WI38 (cell line): ENCODE data around the gene STXBP6.

Source experiments
- H3K4me3 ChIP-seq: 2 replicates; pipeline ENCODE4 v1.5.1; 2011; ENCODE audit warnings: low read depth, mild to moderate bottlenecking, control low read depth, low read length
- TF ChIP-seq, protein P1 (sequence below): IDR thresholded peaks from 2 replicates; pipeline ENCODE4 v1.5.1; 2012; ENCODE audit warnings: low read depth, mild to moderate bottlenecking, control low read depth, low read length

Gene STXBP6

GRCh38 chr14:24927809-24928208 is 122.1 kb downstream of the STXBP6 start:
- no peak overlapping the region for H3K4me3 ChIP-seq
- TF ChIP-seq, protein P1, sequence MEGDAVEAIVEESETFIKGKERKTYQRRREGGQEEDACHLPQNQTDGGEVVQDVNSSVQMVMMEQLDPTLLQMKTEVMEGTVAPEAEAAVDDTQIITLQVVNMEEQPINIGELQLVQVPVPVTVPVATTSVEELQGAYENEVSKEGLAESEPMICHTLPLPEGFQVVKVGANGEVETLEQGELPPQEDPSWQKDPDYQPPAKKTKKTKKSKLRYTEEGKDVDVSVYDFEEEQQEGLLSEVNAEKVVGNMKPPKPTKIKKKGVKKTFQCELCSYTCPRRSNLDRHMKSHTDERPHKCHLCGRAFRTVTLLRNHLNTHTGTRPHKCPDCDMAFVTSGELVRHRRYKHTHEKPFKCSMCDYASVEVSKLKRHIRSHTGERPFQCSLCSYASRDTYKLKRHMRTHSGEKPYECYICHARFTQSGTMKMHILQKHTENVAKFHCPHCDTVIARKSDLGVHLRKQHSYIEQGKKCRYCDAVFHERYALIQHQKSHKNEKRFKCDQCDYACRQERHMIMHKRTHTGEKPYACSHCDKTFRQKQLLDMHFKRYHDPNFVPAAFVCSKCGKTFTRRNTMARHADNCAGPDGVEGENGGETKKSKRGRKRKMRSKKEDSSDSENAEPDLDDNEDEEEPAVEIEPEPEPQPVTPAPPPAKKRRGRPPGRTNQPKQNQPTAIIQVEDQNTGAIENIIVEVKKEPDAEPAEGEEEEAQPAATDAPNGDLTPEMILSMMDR, result no peak

GRCh38 chr14:24925771-24926374 is 124.1 kb downstream of the STXBP6 start:
- H3K4me3 ChIP-seq, result no peak overlapping the region
- TF ChIP-seq, protein P1, result no peak

DNA sequence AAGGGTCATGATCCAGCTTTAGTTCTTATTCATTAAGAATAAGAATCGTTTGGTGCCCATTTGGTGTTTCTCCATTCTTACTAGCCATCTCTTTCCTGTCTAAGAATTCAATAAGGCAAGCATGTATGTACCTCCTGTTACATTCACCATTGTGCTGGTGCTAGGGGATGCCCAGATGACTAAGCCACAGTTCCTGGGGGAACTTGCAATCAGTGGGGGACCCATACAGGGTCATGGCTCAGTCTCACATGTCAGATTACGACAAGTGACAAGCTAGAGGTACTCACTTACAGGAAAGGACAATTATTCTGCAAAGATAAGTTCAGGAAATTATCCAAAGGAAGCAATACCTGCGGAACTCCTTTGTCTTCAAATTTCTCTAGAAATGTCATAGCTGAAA is 125.4 kb downstream of the STXBP6 start:
- TF ChIP-seq, protein P1, result no peak
- H3K4me3 ChIP-seq, result no peak overlapping the region

- TF ChIP-seq, protein P1, result no peak
- H3K4me3 ChIP-seq, result no peak overlapping the region
Observed at GRCh38 chr14:24921903-24922302, 128.0 kb downstream of the STXBP6 start.

- no peak overlapping the region for H3K4me3 ChIP-seq
- TF ChIP-seq, protein P1, result no peak
Observed at GRCh38 chr14:24920265-24921075, 129.5 kb downstream of the STXBP6 start.

DNA sequence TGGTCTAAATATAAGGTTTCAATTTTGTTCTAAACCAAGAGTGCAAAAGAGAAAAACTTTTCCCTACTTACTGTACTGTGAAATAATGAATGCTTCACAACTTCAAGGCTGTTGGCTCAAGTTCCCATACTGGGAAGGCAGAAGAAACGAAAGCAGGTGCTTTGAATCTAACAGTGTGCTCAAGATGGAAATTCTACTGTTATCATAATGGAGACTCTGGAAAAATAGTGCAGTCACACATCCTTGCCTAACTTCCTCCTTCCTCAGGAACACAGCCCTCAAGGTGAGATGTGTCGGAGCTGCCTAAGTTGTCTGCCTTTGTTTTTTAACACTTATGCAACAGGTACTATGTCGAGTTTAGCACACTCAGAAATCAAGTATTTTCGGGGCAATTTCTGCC is 131.1 kb downstream of the STXBP6 start:
- H3K4me3 ChIP-seq, result no peak overlapping the region
- TF ChIP-seq, protein P1, result no peak

DNA sequence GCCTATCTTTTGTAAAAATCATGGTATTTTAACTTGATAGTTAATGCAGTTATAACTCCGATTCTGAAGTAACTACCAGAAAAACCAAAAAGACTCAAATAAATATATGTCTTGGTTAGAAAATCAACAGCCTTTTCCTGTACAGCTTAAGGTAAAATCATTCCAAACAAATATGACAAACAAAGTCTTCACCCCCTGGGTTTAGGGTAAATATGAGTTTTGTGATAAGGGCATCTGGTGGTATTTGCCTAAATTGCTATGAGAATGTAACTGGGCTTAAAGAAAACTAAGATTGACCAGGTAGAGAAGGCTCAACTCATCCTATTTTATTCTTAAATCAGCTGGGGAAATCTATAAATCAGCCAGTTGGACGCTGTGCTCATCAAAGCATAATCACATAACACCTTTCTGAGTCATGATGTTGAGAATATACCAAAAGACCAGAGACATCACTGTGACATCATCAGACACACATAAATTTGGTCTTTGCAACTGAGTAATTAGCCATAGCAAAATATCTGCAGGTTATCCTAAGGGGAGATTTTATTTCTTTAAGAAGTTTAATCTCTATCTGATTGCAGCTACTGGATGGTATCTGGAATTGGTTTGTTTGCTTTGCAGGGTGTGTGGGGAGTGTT is 133.9 kb downstream of the STXBP6 start:
- TF ChIP-seq, protein P1, result no peak
- no peak overlapping the region for H3K4me3 ChIP-seq
